Smooth muscle cell (in vitro differentiated cells): Measurements from ENCODE around the gene POLR3B. TPM values are rescaled to one million over a fixed set of nuclear protein-coding genes. Genes with fewer than 3 reads are reported as not detected.

Experiments
- DNase-seq: peaks from one replicate; lab custom pipeline; 2025; ENCODE audit not compliant: unreplicated experiment; lab: John Stamatoyannopoulos, UW
- H2AFZ ChIP-seq: fragments of 200-600 bp; sonication (generic); 2 replicates; pipeline ENCODE4 v1.6.0; 2016; ENCODE audit warnings: antibody characterized with exemption, low read depth, mild to moderate bottlenecking
- H3F3A ChIP-seq: fragments of 200-600 bp; sonication (generic); 2 replicates; pipeline ENCODE4 v1.6.0; 2017; ENCODE audit warnings: antibody characterized with exemption, low read depth
- H3K27ac ChIP-seq: fragments of 200-600 bp; sonication (generic); 2 replicates; pipeline ENCODE4 v1.5.1; 2016; ENCODE audit warnings: low read depth, mild to moderate bottlenecking
- H3K27me3 ChIP-seq: fragments of 200-600 bp; sonication (generic); 2 replicates; pipeline ENCODE4 v1.6.1; 2016; ENCODE audit warnings: low read depth, mild to moderate bottlenecking
- H3K36me3 ChIP-seq: fragments of 200-600 bp; sonication (generic); 2 replicates; pipeline ENCODE4 v1.5.1; 2016; ENCODE audit warnings: low read depth
- H3K4me1 ChIP-seq: fragments of 200-600 bp; sonication (generic); 2 replicates; pipeline ENCODE4 v1.5.1; 2016; ENCODE audit warnings: low read depth
- H3K4me2 ChIP-seq: fragments of 200-600 bp; sonication (generic); 2 replicates; pipeline ENCODE4 v1.6.0; 2016; ENCODE audit warnings: mild to moderate bottlenecking
- H3K4me3 ChIP-seq: fragments of 200-600 bp; sonication (generic); 2 replicates; pipeline ENCODE4 v1.5.1; 2016; ENCODE audit warnings: mild to moderate bottlenecking
- H3K79me2 ChIP-seq: fragments of 200-600 bp; sonication (generic); 2 replicates; pipeline ENCODE4 v1.6.0; 2016; ENCODE audit warnings: low read depth, mild to moderate bottlenecking
- H3K9ac ChIP-seq: fragments of 200-600 bp; sonication (generic); 2 replicates; pipeline ENCODE4 v1.6.0; 2016; ENCODE audit warnings: low read depth
- H3K9me3 ChIP-seq: fragments of 200-600 bp; sonication (generic); replicated peaks from 2 replicates; pipeline ENCODE4 v1.5.1; 2016; ENCODE audit warnings: low read depth
- H4K20me1 ChIP-seq: fragments of 200-600 bp; sonication (generic); 2 replicates; pipeline ENCODE4 v1.6.0; 2016; ENCODE audit warnings: low read depth
- CTCF ChIP-seq: fragments of 200-600 bp; sonication (generic); IDR thresholded peaks from 2 replicates; pipeline ENCODE4 v1.5.1; 2017; ENCODE audit warnings: borderline replicate concordance, mild to moderate bottlenecking, antibody characterized with exemption; ENCODE audit not compliant: insufficient read depth, poor library complexity, severe bottlenecking
- WGBS: methylation state at CpG from one replicate; pipeline ENCODE4 v1.1.7; 2016; ENCODE audit warnings: low lambda C conversion rate; 5-methylcytosine and 5-hydroxymethylcytosine counted together
- polyA plus RNA-seq: library from polyadenylated mRNA; unstranded; fragments of >200 nt; fragmentation: Nextera tagmentation; extraction: Ambion mirVana; gene quantifications from 2 replicates; pipeline ENCODE4 v1.2.1, GENCODE V29; 2016
- total RNA-seq: library from RNA; depleted of rRNA; stranded (reverse); fragments of >200 nt; gene quantifications from 2 replicates; pipeline ENCODE4 v1.2.3, GENCODE V29; 2014

POLR3B gene
- total and polyA plus RNA-seq, 2 experiments from 2014 or later = 7.3 to 7.5 TPM

GRCh38 chr12:106323537-106323936 lies 34.0 kb upstream of the POLR3B start:
- Histone ChIP-seq H3K36me3 (peaks cover 13% of the 10 kb centered on the region), H3F3A (no peaks in the 10 kb centered on the region), H3K27me3 (no peaks in the 10 kb centered on the region), H3K4me2 (no peak overlapping the region), H3K4me1 (no peaks in the 10 kb centered on the region), H3K9me3 (no peaks in the 10 kb centered on the region), H3K27ac (no peak overlapping the region), H2AFZ (no peak overlapping the region), H3K9ac (no peak overlapping the region), H3K79me2 (no peaks in the 10 kb centered on the region), H4K20me1 (no peaks in the 10 kb centered on the region), H3K4me3 (no peak overlapping the region)
- DNase-seq = no peak
- WGBS = 100% methylated on average over 2 of the region's 2 CpGs
- no peak for TF ChIP-seq CTCF

- Histone ChIP-seq H3K4me3 (no peak overlapping the region), H3K36me3 (peaks cover 8% of the 10 kb centered on the region), H3K9ac (no peak overlapping the region), H3K27me3 (no peaks in the 10 kb centered on the region), H2AFZ (no peak overlapping the region), H3K9me3 (no peaks in the 10 kb centered on the region), H3F3A (no peaks in the 10 kb centered on the region), H4K20me1 (no peaks in the 10 kb centered on the region), H3K4me1 (no peaks in the 10 kb centered on the region), H3K27ac (no peak overlapping the region), H3K4me2 (no peak overlapping the region), H3K79me2 (no peaks in the 10 kb centered on the region)
- 80% methylated on average over 2 of the region's 2 CpGs for WGBS
- TF ChIP-seq CTCF = no peak
- no peak for DNase-seq
Observed at GRCh38 chr12:106327309-106327869, 30.2 kb upstream of the POLR3B start.

DNA sequence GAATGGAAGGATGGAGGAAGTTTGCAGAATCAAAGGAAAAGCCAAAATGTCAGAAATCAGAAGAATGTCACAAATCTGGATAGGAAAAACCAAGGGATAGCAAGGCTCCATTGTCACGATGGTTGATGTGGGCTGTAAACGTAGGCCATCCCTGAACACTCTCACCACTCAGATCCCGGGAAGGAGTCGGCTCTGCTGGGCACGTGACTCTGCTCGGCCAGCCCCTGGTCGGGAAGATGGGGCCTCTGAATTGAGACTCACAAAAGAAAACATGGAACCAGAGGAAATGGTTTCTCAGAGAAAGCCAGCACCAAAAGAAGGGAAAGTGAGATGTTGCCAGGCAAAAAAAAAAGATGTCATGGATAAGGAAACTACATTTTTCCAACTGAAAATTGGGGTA lies 28.8 kb upstream of the POLR3B start:
- no peaks in the 10 kb centered on the region for H4K20me1 ChIP-seq
- no peak overlapping the region for H3K9ac ChIP-seq
- H2AFZ ChIP-seq = no peak overlapping the region
- H3K4me1 ChIP-seq = no peaks in the 10 kb centered on the region
- H3F3A ChIP-seq = no peaks in the 10 kb centered on the region
- no peaks in the 10 kb centered on the region for H3K27me3 ChIP-seq
- peaks cover 3% of the 10 kb centered on the region for H3K36me3 ChIP-seq
- 85% methylated on average over 7 of the region's 7 CpGs for WGBS
- no peak overlapping the region for H3K4me3 ChIP-seq
- H3K4me2 ChIP-seq = no peak overlapping the region
- no peaks in the 10 kb centered on the region for H3K79me2 ChIP-seq
- DNase-seq = no peak
- H3K9me3 ChIP-seq = no peaks in the 10 kb centered on the region
- no peak overlapping the region for H3K27ac ChIP-seq
- no peak for TF ChIP-seq CTCF

GRCh38 chr12:106329231-106329982 lies 28.1 kb upstream of the POLR3B start:
- H3K36me3 ChIP-seq = peaks cover 3% of the 10 kb centered on the region
- no peak for TF ChIP-seq CTCF
- H3K4me3 ChIP-seq = no peak overlapping the region
- no peaks in the 10 kb centered on the region for H3K9me3 ChIP-seq
- no peaks in the 10 kb centered on the region for H3F3A ChIP-seq
- 88% methylated on average over 12 of the region's 12 CpGs for WGBS
- H3K79me2 ChIP-seq = no peaks in the 10 kb centered on the region
- no peaks in the 10 kb centered on the region for H3K4me1 ChIP-seq
- H4K20me1 ChIP-seq = no peaks in the 10 kb centered on the region
- H3K4me2 ChIP-seq = no peak overlapping the region
- DNase-seq = no peak
- no peaks in the 10 kb centered on the region for H3K27me3 ChIP-seq
- H3K9ac ChIP-seq = no peak overlapping the region
- no peak overlapping the region for H2AFZ ChIP-seq
- no peak overlapping the region for H3K27ac ChIP-seq
